A673 (cell line): Measurements from ENCODE around the gene MSI2.

ENCODE experiments used
- EZH2 ChIP-seq: fragments of 200-600 bp; sonication (generic); IDR thresholded peaks from 2 replicates; pipeline ENCODE4 v1.6.1; 2017; ENCODE audit warnings: borderline replicate concordance, low read depth, mild to moderate bottlenecking, mixed read lengths, antibody characterized with exemption, low read length; ENCODE audit not compliant: poor library complexity, severe bottlenecking
- TF ChIP-seq, protein P1 (sequence below): fragments of 300-800, 200-600 bp; sonication (generic); conservative IDR thresholded peaks from 2 replicates; pipeline ENCODE4 v1.5.1; 2017; ENCODE audit warnings: low read depth, mild to moderate bottlenecking, antibody characterized with exemption, low read length, moderate library complexity, mixed read lengths

DNA sequence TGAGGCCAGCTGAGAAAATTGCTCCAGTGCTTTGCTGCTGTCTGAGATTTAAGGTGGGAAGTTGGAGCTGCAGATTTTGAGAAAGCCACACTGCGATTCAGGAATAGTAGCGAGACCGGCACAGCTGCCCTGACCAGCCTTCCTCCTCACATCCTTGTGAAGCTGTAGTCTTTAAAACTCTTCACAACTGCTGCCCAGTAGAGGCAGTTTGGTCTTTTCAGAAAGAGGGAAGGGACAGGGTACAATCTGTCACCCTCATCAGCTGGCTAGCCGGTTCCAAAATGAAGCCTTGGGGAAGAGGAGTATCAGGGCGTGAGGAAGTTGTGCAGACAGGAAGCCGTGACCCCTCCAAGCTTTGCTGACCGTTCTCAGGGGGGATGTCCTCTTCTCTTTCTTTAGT, 195.3 kb downstream of the MSI2 start:
- TF ChIP-seq, protein P1, sequence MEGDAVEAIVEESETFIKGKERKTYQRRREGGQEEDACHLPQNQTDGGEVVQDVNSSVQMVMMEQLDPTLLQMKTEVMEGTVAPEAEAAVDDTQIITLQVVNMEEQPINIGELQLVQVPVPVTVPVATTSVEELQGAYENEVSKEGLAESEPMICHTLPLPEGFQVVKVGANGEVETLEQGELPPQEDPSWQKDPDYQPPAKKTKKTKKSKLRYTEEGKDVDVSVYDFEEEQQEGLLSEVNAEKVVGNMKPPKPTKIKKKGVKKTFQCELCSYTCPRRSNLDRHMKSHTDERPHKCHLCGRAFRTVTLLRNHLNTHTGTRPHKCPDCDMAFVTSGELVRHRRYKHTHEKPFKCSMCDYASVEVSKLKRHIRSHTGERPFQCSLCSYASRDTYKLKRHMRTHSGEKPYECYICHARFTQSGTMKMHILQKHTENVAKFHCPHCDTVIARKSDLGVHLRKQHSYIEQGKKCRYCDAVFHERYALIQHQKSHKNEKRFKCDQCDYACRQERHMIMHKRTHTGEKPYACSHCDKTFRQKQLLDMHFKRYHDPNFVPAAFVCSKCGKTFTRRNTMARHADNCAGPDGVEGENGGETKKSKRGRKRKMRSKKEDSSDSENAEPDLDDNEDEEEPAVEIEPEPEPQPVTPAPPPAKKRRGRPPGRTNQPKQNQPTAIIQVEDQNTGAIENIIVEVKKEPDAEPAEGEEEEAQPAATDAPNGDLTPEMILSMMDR = no peak
- no peak for TF ChIP-seq EZH2
